Type B pancreatic cell (in vitro differentiated cells): ENCODE results near the gene ST6GALNAC2. TPM values are rescaled to one million over a fixed set of nuclear protein-coding genes. Genes with fewer than 3 reads are reported as not detected.

Experiments
- DNase-seq: peaks from one replicate; pipeline ENCODE4 v3.0.0; 2021; ENCODE audit warnings: mixed read lengths; ENCODE audit not compliant: unreplicated experiment; ENCODE audit errors: extremely low spot score
- H3K27ac Mint-ChIP-seq: 2 replicates; pipeline ENCODE4 v1.8.0; 2021; ENCODE audit warnings: mild to moderate bottlenecking, mixed read lengths
- H3K27me3 Mint-ChIP-seq: 2 replicates; pipeline ENCODE4 v1.8.0; 2021; ENCODE audit warnings: mixed read lengths
- H3K36me3 Mint-ChIP-seq: 2 replicates; pipeline ENCODE4 v1.8.0; 2021; ENCODE audit warnings: mixed read lengths
- H3K4me1 Mint-ChIP-seq: one replicate; pipeline ENCODE4 v1.8.0; 2021; ENCODE audit warnings: mixed read lengths; ENCODE audit not compliant: unreplicated experiment
- H3K4me3 Mint-ChIP-seq: 2 replicates; pipeline ENCODE4 v1.8.0; 2021; ENCODE audit warnings: mild to moderate bottlenecking, mixed read lengths
- H3K9me3 Mint-ChIP-seq: 2 replicates; pipeline ENCODE4 v1.8.0; 2021; ENCODE audit warnings: mixed read lengths
- total RNA-seq: library from RNA; stranded (reverse); gene quantifications from 2 replicates; pipeline ENCODE4 v1.2.1, GENCODE V29; 2021; ENCODE audit warnings: low replicate concordance
- TF ChIP-seq, protein P1 (sequence below): fragments of 200-600 bp; sonication (generic); conservative IDR thresholded peaks from 2 replicates; pipeline ENCODE4 v1.5.0; 2021; ENCODE audit warnings: antibody characterized with exemption, mild to moderate bottlenecking

ST6GALNAC2 gene
- total RNA-seq, 1 donor from 2014 or later: 4.3 TPM

DNA sequence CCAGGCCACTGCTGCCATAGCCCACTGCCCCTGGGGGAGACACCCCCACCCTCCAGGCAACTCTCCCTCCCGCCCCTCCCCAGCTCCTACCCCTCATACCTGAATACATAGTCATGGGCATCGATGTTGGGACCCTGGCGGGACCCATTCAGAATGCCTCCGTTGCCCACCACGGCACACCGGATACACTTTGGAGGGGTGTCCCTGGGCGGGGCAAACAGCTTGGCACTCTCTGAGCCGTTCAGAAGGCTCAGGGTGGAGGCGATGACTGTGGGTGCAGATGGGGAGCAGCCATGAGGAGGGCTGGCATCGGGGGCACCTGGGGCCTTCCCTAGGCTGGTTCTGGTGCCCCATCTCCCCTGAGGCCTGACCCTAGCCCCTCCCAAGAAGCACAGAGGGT, 12.6 kb downstream of the ST6GALNAC2 start:
- Mint-ChIP-seq H3K27ac (no peak overlapping the region), H3K9me3 (no peaks in the 10 kb centered on the region), H3K4me3 (no peak overlapping the region), H3K4me1 (peaks cover 9% of the 10 kb centered on the region), H3K36me3 (no peaks in the 10 kb centered on the region), H3K27me3 (no peaks in the 10 kb centered on the region)
- TF ChIP-seq, protein P1, sequence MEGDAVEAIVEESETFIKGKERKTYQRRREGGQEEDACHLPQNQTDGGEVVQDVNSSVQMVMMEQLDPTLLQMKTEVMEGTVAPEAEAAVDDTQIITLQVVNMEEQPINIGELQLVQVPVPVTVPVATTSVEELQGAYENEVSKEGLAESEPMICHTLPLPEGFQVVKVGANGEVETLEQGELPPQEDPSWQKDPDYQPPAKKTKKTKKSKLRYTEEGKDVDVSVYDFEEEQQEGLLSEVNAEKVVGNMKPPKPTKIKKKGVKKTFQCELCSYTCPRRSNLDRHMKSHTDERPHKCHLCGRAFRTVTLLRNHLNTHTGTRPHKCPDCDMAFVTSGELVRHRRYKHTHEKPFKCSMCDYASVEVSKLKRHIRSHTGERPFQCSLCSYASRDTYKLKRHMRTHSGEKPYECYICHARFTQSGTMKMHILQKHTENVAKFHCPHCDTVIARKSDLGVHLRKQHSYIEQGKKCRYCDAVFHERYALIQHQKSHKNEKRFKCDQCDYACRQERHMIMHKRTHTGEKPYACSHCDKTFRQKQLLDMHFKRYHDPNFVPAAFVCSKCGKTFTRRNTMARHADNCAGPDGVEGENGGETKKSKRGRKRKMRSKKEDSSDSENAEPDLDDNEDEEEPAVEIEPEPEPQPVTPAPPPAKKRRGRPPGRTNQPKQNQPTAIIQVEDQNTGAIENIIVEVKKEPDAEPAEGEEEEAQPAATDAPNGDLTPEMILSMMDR: no peak
- DNase-seq: no peak

DNA sequence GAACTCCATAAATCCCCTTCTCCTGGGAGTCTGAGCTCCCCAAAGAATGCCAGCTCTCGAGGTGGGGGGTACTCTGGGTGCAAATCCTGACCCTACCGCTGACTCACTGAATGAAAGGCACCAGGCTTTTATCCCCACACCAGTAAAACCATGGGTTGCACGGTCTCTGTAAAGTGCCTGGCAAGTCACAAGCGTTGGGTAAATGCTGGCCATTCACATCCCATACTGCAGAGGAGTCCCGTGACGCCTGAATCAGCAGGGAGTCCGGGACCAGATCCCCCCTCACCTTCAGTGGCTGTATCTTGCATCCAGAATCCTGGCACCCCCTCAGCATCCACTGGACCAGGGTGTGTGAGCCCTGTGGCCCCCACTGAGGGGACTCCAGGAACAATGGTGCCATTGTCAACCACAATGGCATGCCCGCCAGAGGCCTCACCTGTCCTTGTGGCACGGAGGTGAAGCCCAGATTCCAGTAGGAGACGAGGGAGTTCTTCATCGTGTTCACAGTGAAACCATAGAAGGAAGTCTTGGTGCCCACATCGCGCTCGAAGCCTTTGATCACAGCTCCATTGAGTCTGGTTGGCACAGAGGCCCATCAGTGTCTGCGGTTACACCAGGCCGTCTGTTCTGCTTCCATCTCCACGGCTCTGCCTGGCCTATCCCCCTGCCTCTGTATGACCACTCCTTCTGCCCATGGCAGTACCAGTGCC, 13.3 kb downstream of the ST6GALNAC2 start:
- Mint-ChIP-seq H3K4me3 (no peak overlapping the region), H3K27me3 (no peaks in the 10 kb centered on the region), H3K36me3 (peaks cover under 1% of the 10 kb centered on the region), H3K4me1 (peaks cover 14% of the 10 kb centered on the region), H3K9me3 (no peaks in the 10 kb centered on the region), H3K27ac (no peak overlapping the region)
- DNase-seq: no peak
- TF ChIP-seq, protein P1: no peak

DNA sequence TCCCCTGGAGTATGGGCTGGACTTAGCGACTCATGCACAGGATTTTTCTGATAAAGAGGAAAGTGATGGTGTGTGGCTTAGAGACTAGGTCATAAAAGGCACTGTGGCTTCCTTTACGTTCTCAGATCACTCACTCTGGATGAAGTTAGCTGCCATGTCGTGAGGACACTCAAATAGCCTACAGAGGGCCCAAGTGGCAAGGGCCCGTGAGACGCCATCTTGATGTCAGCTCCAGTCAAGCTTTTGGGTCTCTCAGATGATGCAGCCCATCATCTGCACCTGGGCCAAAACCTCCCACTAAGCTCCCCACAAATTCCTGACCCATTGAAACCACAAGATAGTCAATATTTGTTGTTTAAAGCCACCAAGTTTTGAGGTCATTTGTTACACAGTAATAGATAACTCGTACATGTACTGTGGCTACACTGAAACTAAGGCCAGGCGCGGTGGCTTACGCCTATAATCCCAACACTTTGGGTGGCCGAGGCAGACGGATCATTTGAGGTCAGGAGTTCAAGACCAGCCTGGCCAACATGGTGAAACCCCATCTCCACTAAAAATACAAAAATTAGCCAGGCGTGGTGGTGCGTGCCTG, 14.7 kb downstream of the ST6GALNAC2 start:
- no peaks in the 10 kb centered on the region for H3K9me3 Mint-ChIP-seq
- H3K4me1 Mint-ChIP-seq: peaks cover 14% of the 10 kb centered on the region
- TF ChIP-seq, protein P1: no peak
- DNase-seq: no peak
- H3K36me3 Mint-ChIP-seq: peaks cover 9% of the 10 kb centered on the region
- no peaks in the 10 kb centered on the region for H3K27me3 Mint-ChIP-seq
- H3K27ac Mint-ChIP-seq: no peak overlapping the region
- H3K4me3 Mint-ChIP-seq: no peak overlapping the region

DNA sequence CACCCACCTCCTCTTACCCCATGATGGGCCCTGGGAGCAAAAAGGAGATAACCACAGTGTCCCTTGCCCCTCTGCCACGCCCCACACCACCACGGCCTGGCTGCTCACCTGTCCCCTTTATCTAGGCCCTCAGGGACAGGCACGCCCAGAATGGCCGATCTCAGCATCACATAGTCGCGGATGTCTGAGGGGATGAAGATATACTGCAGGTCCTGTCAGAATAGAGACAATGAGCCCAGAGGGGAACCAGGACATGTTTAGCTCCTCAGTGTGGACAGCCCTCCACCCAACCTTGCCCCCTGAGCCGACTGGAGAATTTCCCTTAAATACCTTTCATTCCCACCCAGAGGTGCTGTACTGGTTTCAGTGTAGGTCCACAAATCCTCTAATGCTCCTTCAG, 15.2 kb downstream of the ST6GALNAC2 start:
- no peaks in the 10 kb centered on the region for H3K9me3 Mint-ChIP-seq
- H3K4me3 Mint-ChIP-seq: no peak overlapping the region
- no peak for DNase-seq
- H3K36me3 Mint-ChIP-seq: peaks cover 14% of the 10 kb centered on the region
- H3K4me1 Mint-ChIP-seq: peaks cover 14% of the 10 kb centered on the region
- H3K27ac Mint-ChIP-seq: no peak overlapping the region
- no peaks in the 10 kb centered on the region for H3K27me3 Mint-ChIP-seq
- TF ChIP-seq, protein P1: no peak

DNA sequence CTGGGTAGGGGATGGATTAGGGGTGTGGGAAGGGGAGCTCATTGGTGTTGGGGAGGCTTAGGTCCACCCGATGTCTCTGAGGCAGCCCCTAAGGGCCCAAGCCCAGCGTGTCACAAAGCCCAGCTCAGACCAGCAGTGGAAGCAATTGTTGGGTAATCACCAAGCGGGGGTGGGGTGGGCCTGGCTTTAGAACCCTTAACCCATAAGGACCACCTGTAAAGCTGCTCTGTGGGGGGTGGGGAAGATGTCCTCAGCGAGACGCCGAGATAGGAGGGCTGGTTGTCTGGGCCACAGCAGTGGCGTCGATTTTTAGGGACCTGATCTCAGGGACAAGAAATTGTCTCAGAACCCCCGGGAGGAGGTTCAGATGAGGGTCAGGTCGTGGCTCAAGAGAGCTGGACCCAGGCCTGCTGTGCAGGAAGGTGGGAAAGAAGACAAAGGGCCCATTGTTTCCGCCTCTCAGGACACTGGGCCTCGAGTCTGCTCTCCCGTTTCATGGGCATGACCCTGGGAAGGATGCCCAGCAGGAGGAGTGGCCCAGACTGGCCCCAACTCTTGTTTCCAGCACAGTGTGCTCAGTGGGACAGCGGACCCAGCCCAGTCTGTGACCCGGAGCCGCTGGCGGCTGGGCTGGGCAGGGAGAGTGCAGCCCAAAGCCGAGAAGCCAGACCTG, 15.9 kb downstream of the ST6GALNAC2 start:
- peaks cover 21% of the 10 kb centered on the region for H3K36me3 Mint-ChIP-seq
- H3K9me3 Mint-ChIP-seq: no peaks in the 10 kb centered on the region
- no peak overlapping the region for H3K4me3 Mint-ChIP-seq
- no peak for DNase-seq
- no peaks in the 10 kb centered on the region for H3K27me3 Mint-ChIP-seq
- TF ChIP-seq, protein P1: no peak
- no peak overlapping the region for H3K27ac Mint-ChIP-seq
- peaks cover 10% of the 10 kb centered on the region for H3K4me1 Mint-ChIP-seq
